Measurements from ENCODE around the gene AP4S1. TPM values are rescaled to one million over a fixed set of nuclear protein-coding genes. Genes with fewer than 3 reads are reported as not detected.

The AP4S1 gene
- total and polyA plus RNA-seq, 5 donors, result 8.1 to 11.5 (median 9.6) TPM

- no peak for ATAC-seq
- intact Hi-C loops (cut with DNase I), result no loop called here
- Histone ChIP-seq H3K27me3 (ENCODE audit: control insufficient read depth, insufficient read depth) (no peaks in the 10 kb centered on the region), H3K9me3 (ENCODE audit: control insufficient read depth, low read length) (no peaks in the 10 kb centered on the region), H3K4me1 (ENCODE audit: control insufficient read depth, insufficient read depth, low read length) (peaks cover 1% of the 10 kb centered on the region), H3K27ac (ENCODE audit: low read length) (no peak overlapping the region), H3K4me3 (ENCODE audit: low read length) (no peak overlapping the region)
- 88% methylated on average over 3 of the region's 3 CpGs for WGBS
- DNase-seq, result no peak
Observed at GRCh38 chr14:31009836-31010574, 15.4 kb upstream of the AP4S1 start.

- Histone ChIP-seq H3K27me3 (ENCODE audit: control insufficient read depth, insufficient read depth) (no peaks in the 10 kb centered on the region), H3K9me3 (ENCODE audit: control insufficient read depth, low read length) (no peaks in the 10 kb centered on the region), H3K4me1 (ENCODE audit: control insufficient read depth, insufficient read depth, low read length) (peaks cover 5% of the 10 kb centered on the region), H3K27ac (ENCODE audit: low read length) (no peak overlapping the region), H3K4me3 (ENCODE audit: low read length) (no peak overlapping the region)
- intact Hi-C loops (cut with DNase I), result no loop called here
- no peak for ATAC-seq
- DNase-seq, result no peak
- whole genome bisulfite sequencing, result 81% methylated on average over 3 of the region's 3 CpGs
Observed at GRCh38 chr14:31010935-31011334, 14.5 kb upstream of the AP4S1 start.

DNA sequence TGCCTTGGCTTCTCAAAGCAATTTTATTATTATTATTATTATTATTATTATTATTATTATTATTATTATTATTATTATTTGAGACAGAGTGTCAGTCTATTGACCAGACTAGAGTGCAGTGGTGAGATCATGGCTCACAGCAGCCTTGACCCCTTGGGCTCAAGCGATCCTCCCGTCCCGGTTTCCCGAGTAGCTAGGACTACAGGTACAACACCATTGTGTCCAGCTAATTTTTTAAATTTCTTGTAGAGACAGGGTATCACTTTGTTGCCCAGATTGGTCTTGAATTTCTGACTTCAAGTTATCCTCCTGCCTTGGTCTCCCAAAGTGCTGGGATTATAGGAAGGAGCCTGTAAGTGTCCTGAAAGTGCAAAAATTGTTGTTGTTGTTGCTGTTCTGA, 11.6 kb upstream of the AP4S1 start:
- Histone ChIP-seq H3K4me1 (ENCODE audit: control insufficient read depth, insufficient read depth, low read length) (peaks cover 5% of the 10 kb centered on the region), H3K4me3 (ENCODE audit: low read length) (no peak overlapping the region), H3K27me3 (ENCODE audit: control insufficient read depth, insufficient read depth) (no peaks in the 10 kb centered on the region), H3K27ac (ENCODE audit: low read length) (no peak overlapping the region), H3K9me3 (ENCODE audit: control insufficient read depth, low read length) (no peaks in the 10 kb centered on the region)
- no peak for ATAC-seq
- intact Hi-C loops (cut with DNase I), result no loop called here
- no peak for DNase-seq
- WGBS, result 96% methylated on average over 4 of the region's 4 CpGs

DNA sequence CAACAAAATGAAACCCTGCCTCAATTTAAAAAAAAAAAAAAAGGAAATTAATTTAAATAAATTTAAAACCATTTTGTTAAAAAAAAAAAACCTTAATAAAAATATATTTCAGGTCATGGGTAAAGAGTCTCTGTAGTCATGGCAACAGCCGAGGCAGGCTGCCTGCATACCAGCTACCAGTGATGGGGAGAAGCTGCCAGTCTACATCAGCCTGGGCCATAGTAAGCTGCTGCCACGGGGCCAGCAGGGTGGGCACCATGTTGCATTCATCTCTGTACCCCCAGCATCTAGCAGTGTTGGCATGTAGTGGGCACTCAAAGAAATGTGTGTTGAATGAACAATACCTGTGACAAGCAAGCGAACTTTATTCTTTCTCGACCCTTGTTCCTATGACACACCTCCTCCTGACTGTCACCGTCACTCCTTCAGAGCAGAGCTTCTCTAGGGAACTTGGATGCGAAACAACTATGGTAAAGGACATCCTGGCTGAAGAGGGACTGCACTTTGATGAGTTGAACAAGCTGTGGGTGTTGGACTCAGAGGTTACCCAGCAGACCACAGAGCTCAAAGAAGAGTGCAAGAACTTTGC, 7.3 kb upstream of the AP4S1 start:
- ATAC-seq, result peak; percentile 33 to 34

DNA sequence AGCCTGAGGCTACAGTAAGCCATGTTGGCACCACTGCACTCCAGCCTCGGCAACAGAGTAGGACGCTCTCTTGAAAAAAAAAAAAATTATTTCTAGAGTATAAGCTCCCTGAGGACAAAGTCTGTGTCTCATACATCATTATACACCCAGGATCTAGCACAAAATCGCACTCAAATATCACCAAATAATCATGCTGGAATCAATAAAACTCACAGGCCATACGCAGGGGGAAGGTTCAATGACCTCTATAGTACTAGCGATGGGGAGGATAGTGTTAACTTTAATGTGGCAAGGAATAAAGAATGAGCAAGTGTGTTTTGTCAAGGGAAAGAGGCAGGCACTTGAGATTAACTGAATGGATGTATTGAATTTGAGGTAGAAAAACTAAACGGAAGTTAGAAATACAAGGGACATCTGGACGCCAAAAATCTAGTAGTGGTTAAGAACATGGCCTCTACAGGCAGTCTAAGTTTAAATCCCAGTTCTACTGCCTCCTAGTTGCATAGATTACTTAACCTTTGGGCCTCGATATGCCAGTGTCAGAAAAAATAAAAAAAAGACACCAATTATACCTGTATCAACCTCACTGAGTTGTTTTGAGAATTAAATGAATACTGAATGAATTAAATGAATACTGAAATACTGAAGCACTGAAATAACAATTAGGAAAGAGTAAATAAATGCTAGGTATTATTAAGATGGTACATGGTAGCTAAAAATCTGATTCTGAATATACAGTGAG, 4.4 kb upstream of the AP4S1 start:
- Histone ChIP-seq H3K4me1 (ENCODE audit: control insufficient read depth, insufficient read depth, low read length) (no peaks in the 10 kb centered on the region), H3K4me3 (ENCODE audit: low read length) (no peak overlapping the region), H3K27me3 (ENCODE audit: control insufficient read depth, insufficient read depth) (no peaks in the 10 kb centered on the region), H3K9me3 (ENCODE audit: control insufficient read depth, low read length) (no peaks in the 10 kb centered on the region), H3K27ac (ENCODE audit: low read length) (no peak overlapping the region)
- WGBS, result 76% methylated on average over 8 of the region's 8 CpGs
- DNase-seq (no peak), ATAC-seq (no peak)
- intact Hi-C loops (cut with DNase I), result no loop called here

More for the DNA sequence above, 7.3 kb upstream of the AP4S1 start:
- H3K4me1 ChIP-seq (ENCODE audit: control insufficient read depth, insufficient read depth, low read length), result peaks cover 4% of the 10 kb centered on the region
- 89% methylated on average over 6 of the region's 6 CpGs for WGBS
- no peaks in the 10 kb centered on the region for H3K27me3 ChIP-seq (ENCODE audit: control insufficient read depth, insufficient read depth)
- no peak overlapping the region for H3K27ac ChIP-seq (ENCODE audit: low read length)
- H3K9me3 ChIP-seq (ENCODE audit: control insufficient read depth, low read length), result no peaks in the 10 kb centered on the region
- DNase-seq, result no peak
- intact Hi-C loops (cut with DNase I), result no loop called here
- no peak overlapping the region for H3K4me3 ChIP-seq (ENCODE audit: low read length)

- DNase-seq (no peak), ATAC-seq (no peak)
- Histone ChIP-seq H3K9me3 (ENCODE audit: control insufficient read depth, low read length) (no peaks in the 10 kb centered on the region), H3K4me1 (ENCODE audit: control insufficient read depth, insufficient read depth, low read length) (no peaks in the 10 kb centered on the region), H3K27ac (ENCODE audit: low read length) (no peak overlapping the region), H3K4me3 (ENCODE audit: low read length) (no peak overlapping the region), H3K27me3 (ENCODE audit: control insufficient read depth, insufficient read depth) (no peaks in the 10 kb centered on the region)
- intact Hi-C loops (cut with DNase I), result no loop called here
- WGBS, result 86% methylated on average over 4 of the region's 4 CpGs
Observed at GRCh38 chr14:31021576-31021949, 3.9 kb upstream of the AP4S1 start.

- 75% methylated on average over 2 of the region's 2 CpGs for WGBS
- H3K4me3 ChIP-seq (ENCODE audit: low read length), result no peak overlapping the region
- no peaks in the 10 kb centered on the region for H3K4me1 ChIP-seq (ENCODE audit: control insufficient read depth, insufficient read depth, low read length)
- ATAC-seq (no peak), DNase-seq (no peak)
- no peak overlapping the region for H3K27ac ChIP-seq (ENCODE audit: low read length)
- H3K9me3 ChIP-seq (ENCODE audit: control insufficient read depth, low read length), result no peaks in the 10 kb centered on the region
- intact Hi-C loops (cut with DNase I), result no loop called here
- H3K27me3 ChIP-seq (ENCODE audit: control insufficient read depth, insufficient read depth), result no peaks in the 10 kb centered on the region
Observed at GRCh38 chr14:31022386-31022785, 3.1 kb upstream of the AP4S1 start.

DNA sequence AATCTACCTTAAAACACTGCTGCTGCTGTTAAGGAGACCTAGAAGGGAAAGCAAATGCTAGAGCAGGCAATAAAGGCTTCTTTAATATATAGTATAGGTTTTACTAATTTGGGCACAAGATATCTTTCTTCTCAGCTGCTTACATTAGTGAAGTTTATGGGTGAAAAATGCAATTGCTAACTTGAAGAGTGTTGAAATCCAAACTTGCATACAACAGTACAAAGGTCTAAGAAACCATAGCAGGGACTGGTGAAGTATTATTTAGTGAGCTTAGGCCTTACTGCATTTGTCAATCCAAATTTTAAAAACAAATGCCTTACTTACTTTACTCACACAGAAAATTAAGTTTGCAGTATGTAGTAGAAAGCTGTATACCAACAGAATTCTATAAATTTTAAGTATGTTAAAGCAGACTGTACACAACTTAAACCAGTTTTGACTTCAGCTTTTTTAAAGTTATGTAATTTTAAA, 1.4 kb upstream of the AP4S1 start:
- Histone ChIP-seq H3K4me3 (ENCODE audit: low read length) (peak overlapping the region; percentile 29), H3K27me3 (ENCODE audit: control insufficient read depth, insufficient read depth) (no peaks in the 10 kb centered on the region), H3K4me1 (ENCODE audit: control insufficient read depth, insufficient read depth, low read length) (no peaks in the 10 kb centered on the region), H3K9me3 (ENCODE audit: control insufficient read depth, low read length) (no peaks in the 10 kb centered on the region), H3K27ac (ENCODE audit: low read length) (no peak overlapping the region)
- ATAC-seq (no peak), DNase-seq (no peak)
- intact Hi-C loops (cut with DNase I), result no loop called here

- ATAC-seq (no peak), DNase-seq (no peak)
- 4% methylated on average over 11 of the region's 11 CpGs for WGBS
- H3K27me3 ChIP-seq (ENCODE audit: control insufficient read depth, insufficient read depth), result no peaks in the 10 kb centered on the region
- H3K27ac ChIP-seq (ENCODE audit: low read length), result peak overlapping the region; percentile 95
- H3K4me3 ChIP-seq (ENCODE audit: low read length), result peak overlapping the region; percentile 91
- H3K9me3 ChIP-seq (ENCODE audit: control insufficient read depth, low read length), result no peaks in the 10 kb centered on the region
- intact Hi-C loops (cut with DNase I), result no loop called here
- no peaks in the 10 kb centered on the region for H3K4me1 ChIP-seq (ENCODE audit: control insufficient read depth, insufficient read depth, low read length)
Observed at GRCh38 chr14:31024577-31025366, 677 bp upstream of the AP4S1 start.

- intact Hi-C loops (cut with DNase I), result no loop called here
Observed at GRCh38 chr14:31026077-31026449, 614 bp downstream of the AP4S1 start, which contains the start of gene STRN3. Gene STRN3, minus strand, starts transcription at chr14:31026379. Its CDS starts 194 bp downstream, at chr14:31026185.

More at GRCh38 chr14:31026077-31026449, 614 bp downstream of the AP4S1 start, which contains the start of gene STRN3:
- under 1% methylated on average over 31 of the region's 31 CpGs for WGBS
- Histone ChIP-seq H3K4me3 (ENCODE audit: low read length) (peak within 1 kb of the TSS; percentile 91), H3K4me1 (ENCODE audit: control insufficient read depth, insufficient read depth, low read length) (no peaks in the 10 kb centered on the region), H3K27ac (ENCODE audit: low read length) (peak within 1 kb of the TSS; percentile 97), H3K9me3 (ENCODE audit: control insufficient read depth, low read length) (no peaks in the 10 kb centered on the region), H3K27me3 (ENCODE audit: control insufficient read depth, insufficient read depth) (no peaks in the 10 kb centered on the region)
- DNase-seq, result no peak
- ATAC-seq, result no peak
